A549 (cell line): ENCODE measurements around the gene FRYL.

Source experiments
- EHMT2 ChIP-seq: fragments of 200-600 bp; sonication (generic); IDR thresholded peaks from 2 replicates; pipeline ENCODE4 v1.6.1; 2016; ENCODE audit warnings: antibody characterized with exemption, low read depth, mild to moderate bottlenecking, moderate library complexity
- HDAC2 ChIP-seq: fragments of 200-600 bp; sonication (generic); IDR thresholded peaks from 2 replicates; pipeline ENCODE4 v1.6.1; 2016
- JUN ChIP-seq, 2 experiments: fragments of >200 bp; sonication (Bioruptor Twin); formaldehyde crosslinking; IDR thresholded peaks; 2 replicates in 1 of 2; 3 replicates in 1 of 2; pipeline ENCODE4 v1.6.1; 2016 to 2017
- POLR2A ChIP-seq: IDR thresholded peaks from 2 replicates; pipeline ENCODE4 v1.6.1; 2012; ENCODE audit warnings: mild to moderate bottlenecking, low read length
- RAD21 ChIP-seq, 2 experiments: fragments of >200 bp in 1 of 2; sonication (Bioruptor Twin) in 1 of 2; formaldehyde crosslinking in 1 of 2; IDR thresholded peaks in 1 of 2; conservative IDR thresholded peaks in 1 of 2; 2 replicates in 1 of 2; 3 replicates in 1 of 2; pipeline ENCODE4 v1.6.1; 2012 to 2018; ENCODE audit warnings: inconsistent platforms in 1 of 2
- RCOR1 ChIP-seq: fragments of 150-350 bp; IDR thresholded peaks from 2 replicates; pipeline ENCODE4 v1.6.1; 2014; ENCODE audit warnings: antibody characterized with exemption, low read length, low read depth
- TF ChIP-seq, protein P1 (sequence below): fragments of >200 bp; sonication (Bioruptor Twin); formaldehyde crosslinking; IDR thresholded peaks from 3 replicates; pipeline ENCODE4 v1.5.1; 2016
- TF ChIP-seq, protein P2 (sequence below): fragments of 200-600 bp; sonication (generic); IDR thresholded peaks from 2 replicates; pipeline ENCODE4 v1.6.1; 2016; ENCODE audit warnings: antibody characterized with exemption, mild to moderate bottlenecking, moderate library complexity

DNA sequence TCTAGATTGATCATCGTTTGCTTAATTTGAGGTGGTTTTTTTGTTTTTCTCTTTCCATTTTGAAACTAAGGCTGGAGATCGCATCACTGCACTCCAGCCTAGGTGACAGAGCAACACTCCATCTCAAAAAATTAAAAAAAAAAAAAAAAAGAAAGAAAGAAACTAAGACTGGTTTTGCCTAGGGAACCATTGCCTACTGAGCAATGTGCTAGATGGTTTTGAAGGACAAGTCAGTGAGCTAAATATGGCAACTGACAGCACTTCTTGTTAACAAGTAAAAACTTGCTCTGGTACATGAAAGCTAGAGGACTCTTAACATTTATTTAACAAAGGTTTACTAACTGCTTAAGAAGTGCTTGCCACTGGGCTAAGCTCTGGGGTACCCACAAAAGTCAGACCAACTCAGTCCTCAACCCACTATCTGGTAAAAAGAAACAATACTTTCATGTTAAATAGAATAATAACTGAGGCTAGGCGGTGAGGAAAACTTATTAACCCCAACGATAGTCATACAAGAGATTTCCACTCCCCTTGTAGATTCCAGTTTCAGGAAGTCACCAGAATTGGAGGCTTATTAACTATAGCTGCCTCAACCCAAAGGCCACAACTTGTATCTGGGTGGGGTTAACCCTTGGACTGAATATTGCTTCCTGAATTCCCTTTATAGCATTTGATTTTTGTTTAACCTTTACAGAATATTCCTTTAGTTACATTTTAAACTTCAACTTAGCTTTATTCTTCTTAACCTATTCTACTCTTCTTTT is 111.6 kb downstream of the FRYL start:
- TF ChIP-seq, protein P1, sequence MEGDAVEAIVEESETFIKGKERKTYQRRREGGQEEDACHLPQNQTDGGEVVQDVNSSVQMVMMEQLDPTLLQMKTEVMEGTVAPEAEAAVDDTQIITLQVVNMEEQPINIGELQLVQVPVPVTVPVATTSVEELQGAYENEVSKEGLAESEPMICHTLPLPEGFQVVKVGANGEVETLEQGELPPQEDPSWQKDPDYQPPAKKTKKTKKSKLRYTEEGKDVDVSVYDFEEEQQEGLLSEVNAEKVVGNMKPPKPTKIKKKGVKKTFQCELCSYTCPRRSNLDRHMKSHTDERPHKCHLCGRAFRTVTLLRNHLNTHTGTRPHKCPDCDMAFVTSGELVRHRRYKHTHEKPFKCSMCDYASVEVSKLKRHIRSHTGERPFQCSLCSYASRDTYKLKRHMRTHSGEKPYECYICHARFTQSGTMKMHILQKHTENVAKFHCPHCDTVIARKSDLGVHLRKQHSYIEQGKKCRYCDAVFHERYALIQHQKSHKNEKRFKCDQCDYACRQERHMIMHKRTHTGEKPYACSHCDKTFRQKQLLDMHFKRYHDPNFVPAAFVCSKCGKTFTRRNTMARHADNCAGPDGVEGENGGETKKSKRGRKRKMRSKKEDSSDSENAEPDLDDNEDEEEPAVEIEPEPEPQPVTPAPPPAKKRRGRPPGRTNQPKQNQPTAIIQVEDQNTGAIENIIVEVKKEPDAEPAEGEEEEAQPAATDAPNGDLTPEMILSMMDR, result no peak
- no peak for TF ChIP-seq EHMT2
- no peak for TF ChIP-seq JUN (IDR thresholded peaks at IDR 0.05)
- TF ChIP-seq, protein P2, sequence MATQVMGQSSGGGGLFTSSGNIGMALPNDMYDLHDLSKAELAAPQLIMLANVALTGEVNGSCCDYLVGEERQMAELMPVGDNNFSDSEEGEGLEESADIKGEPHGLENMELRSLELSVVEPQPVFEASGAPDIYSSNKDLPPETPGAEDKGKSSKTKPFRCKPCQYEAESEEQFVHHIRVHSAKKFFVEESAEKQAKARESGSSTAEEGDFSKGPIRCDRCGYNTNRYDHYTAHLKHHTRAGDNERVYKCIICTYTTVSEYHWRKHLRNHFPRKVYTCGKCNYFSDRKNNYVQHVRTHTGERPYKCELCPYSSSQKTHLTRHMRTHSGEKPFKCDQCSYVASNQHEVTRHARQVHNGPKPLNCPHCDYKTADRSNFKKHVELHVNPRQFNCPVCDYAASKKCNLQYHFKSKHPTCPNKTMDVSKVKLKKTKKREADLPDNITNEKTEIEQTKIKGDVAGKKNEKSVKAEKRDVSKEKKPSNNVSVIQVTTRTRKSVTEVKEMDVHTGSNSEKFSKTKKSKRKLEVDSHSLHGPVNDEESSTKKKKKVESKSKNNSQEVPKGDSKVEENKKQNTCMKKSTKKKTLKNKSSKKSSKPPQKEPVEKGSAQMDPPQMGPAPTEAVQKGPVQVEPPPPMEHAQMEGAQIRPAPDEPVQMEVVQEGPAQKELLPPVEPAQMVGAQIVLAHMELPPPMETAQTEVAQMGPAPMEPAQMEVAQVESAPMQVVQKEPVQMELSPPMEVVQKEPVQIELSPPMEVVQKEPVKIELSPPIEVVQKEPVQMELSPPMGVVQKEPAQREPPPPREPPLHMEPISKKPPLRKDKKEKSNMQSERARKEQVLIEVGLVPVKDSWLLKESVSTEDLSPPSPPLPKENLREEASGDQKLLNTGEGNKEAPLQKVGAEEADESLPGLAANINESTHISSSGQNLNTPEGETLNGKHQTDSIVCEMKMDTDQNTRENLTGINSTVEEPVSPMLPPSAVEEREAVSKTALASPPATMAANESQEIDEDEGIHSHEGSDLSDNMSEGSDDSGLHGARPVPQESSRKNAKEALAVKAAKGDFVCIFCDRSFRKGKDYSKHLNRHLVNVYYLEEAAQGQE, result no peak
- no peak for TF ChIP-seq HDAC2
- TF ChIP-seq POLR2A, result no peak
- TF ChIP-seq RCOR1, result no peak
- TF ChIP-seq RAD21 (conservative IDR thresholded peaks at IDR 0.05 in 1 of 2, IDR thresholded peaks at IDR 0.05 in 1 of 2), result no peak
